ENCODE measurements around the gene SHB.

DNA sequence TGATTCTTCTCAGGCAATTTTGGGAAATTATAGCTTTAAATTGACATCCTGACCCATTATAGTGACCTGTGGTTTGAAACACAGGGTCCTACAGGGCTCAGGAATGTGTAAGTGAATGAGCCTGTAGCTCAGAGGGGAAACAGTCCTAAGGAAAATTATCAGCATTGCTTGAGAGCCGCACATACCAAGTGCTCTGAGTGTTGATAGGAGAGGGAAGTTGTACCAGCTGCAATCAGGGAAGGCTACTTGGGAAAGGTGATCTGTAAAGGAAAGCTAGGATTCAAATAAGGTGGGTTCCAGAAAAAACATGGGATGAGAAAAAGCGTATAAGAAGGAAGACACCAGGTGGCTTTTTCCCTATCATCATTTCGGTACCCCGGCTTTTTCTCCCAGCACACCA, 160.7 kb downstream of the SHB start:
- TF ChIP-seq, protein P1, sequence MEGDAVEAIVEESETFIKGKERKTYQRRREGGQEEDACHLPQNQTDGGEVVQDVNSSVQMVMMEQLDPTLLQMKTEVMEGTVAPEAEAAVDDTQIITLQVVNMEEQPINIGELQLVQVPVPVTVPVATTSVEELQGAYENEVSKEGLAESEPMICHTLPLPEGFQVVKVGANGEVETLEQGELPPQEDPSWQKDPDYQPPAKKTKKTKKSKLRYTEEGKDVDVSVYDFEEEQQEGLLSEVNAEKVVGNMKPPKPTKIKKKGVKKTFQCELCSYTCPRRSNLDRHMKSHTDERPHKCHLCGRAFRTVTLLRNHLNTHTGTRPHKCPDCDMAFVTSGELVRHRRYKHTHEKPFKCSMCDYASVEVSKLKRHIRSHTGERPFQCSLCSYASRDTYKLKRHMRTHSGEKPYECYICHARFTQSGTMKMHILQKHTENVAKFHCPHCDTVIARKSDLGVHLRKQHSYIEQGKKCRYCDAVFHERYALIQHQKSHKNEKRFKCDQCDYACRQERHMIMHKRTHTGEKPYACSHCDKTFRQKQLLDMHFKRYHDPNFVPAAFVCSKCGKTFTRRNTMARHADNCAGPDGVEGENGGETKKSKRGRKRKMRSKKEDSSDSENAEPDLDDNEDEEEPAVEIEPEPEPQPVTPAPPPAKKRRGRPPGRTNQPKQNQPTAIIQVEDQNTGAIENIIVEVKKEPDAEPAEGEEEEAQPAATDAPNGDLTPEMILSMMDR (conservative IDR thresholded peaks at IDR 0.05; ENCODE audit: low read depth, low read length): no peak
- TF ChIP-seq EZH2 (IDR thresholded peaks at IDR 0.05; ENCODE audit: borderline replicate concordance, low read depth, low read length, poor library complexity, severe bottlenecking): no peak

Measured in A673 (cell line).